Stomach (tissue), 4 donors: ENCODE data around the gene ZNF619.

Source experiments
- CTCF ChIP-seq, 7 experiments: fragments of 450-650 bp in 4 of 7; fragments of 200-600 bp in 3 of 7; sonication (generic) in 3 of 7; IDR thresholded peaks; one replicate each; pipeline ENCODE4 v1.5.1; 2016 to 2019; ENCODE audit warnings: antibody characterized with exemption in 7 of 7, control low read depth in 2 of 7, mild to moderate bottlenecking in 1 of 7
- EP300 ChIP-seq: sonication (generic); formaldehyde crosslinking; IDR thresholded peaks from one replicate; pipeline ENCODE4 v1.6.1; 2017; ENCODE audit warnings: antibody characterized with exemption
- POLR2A ChIP-seq, 4 donors: fragments of 450-650 bp; IDR thresholded peaks; one replicate each; pipeline ENCODE4 v1.6.1; 2016; ENCODE audit warnings: antibody characterized with exemption in 4 of 4, control low read depth in 2 of 4, mild to moderate bottlenecking in 1 of 4, moderate library complexity in 1 of 4

GRCh38 chr3:40465111-40465407 lies 11.9 kb upstream of the ZNF619 start:
- TF ChIP-seq CTCF (IDR thresholded peaks at IDR 0.05) (no peak), POLR2A (IDR thresholded peaks at IDR 0.05) (no peak), EP300 (no peak)
